HG02759 (cell line): Measurements from ENCODE around the gene OR4D2.

Experiments used
- ATAC-seq: cut with Tn5 transposase; IDR thresholded peaks from one replicate; pipeline ENCODE4 v1.9.1; 2021; ENCODE audit warnings: mild to moderate bottlenecking, moderate library complexity; ENCODE audit not compliant: unreplicated experiment

The OR4D2 gene

DNA sequence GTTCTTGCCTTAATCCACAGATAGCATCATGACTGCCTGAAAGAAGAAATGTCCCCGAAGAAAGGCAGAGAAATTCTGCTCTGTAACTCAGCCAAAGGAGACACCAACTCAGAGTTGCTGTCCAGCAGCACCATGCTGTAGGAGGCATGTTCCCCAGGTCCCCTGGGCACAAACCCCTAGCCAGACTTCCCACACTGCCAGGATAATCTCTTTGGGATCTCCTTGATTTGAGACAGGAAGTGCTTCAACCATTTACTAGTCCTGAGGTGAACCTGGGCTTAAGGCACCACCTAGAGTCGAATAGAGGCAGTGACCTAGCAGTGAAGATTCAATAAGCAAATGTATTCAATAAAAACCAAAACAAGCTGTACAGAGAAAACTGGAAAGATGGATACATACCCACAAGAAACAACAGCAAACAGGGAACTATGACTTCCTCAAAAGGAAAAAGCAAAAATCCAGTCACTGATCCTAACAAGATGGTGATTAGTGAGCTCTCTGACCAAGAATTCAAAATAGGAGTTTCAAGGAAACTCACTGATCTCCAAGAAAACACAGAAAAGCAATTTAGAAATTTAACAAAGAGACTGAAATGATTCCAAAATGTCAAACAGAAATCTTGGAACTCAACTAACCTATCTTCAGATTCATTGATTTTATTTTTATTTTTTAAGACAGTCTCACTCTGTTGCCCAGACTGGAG, 5.7 kb downstream of the OR4D2 start:
- ATAC-seq = no peak

GRCh38 chr17:58174871-58175270, 8.1 kb downstream of the OR4D2 start:
- no peak for ATAC-seq

GRCh38 chr17:58176200-58176599, 9.4 kb downstream of the OR4D2 start:
- no peak for ATAC-seq

DNA sequence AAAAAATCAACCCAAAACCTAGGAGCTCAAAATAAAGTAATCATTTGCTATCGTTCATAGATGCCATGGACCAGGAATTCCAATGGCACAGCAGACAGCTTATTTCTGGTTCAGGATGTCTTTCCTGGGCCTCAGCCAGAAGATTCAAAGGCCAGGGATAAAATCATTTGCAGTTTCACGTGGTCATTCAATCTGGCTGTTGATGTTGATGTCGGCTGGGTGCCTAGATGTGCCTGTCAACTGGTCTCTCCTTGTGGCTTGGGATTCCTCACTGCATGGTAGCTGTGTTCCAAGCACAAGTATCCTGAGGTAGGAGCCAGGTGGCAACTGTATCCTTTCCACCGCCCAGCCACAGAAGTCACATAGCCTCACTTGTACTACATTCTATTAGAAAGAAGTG, 15.0 kb downstream of the OR4D2 start:
- ATAC-seq = no peak

DNA sequence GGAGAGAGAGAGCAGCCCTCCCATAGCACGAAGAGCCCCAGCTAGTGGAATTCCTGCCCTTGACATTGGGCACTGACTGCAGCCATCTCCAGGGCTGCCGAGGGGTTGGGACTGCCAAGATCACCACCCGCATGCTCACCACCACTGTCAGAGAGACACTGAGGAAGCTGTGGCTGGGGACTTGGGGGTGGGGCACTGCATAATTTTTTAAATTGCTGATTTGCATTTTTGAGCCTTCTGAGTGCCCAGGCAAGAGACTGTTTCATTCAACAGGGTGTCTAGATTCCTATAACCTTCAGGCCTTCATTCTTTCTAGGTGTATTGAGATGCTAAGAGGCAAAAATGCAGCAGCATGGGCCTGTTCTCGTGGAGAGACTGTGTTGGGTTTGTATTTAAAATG, 16.7 kb downstream of the OR4D2 start:
- ATAC-seq = no peak

DNA sequence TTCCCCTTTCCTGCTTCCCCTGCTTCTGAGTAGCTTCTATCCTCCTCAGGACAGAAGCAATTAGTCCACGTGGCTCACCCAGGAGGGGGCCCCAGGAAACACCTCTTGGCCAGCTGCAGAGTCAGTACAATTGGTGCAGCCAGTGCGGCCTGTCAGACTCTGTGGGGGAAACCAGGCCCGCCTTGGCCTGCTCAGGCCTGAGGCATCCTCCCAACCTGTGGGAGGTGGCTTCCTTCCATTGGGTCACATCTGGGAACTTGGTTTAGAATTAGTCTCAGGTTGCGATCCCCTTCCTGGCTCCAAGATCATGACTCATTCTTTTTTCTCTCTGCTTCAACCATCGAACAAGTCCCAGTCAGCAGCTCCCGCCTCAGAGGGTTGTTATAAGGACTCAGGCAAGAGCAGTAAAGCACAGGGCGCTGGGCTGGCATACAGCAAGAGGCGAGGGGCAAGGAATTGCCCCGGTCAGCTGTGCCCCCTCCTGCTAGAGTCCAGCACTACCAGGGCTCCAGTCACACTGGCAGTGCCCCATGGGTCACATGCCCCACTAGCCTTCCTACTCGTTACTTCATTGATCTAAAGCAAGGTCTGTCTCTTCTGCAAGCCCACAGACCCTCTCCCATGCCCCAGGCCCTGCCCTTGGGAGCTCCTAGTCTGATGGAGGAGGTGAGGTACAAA, 17.7 kb downstream of the OR4D2 start:
- ATAC-seq = no peak

- no peak for ATAC-seq
These were observed 18.4 kb downstream of the OR4D2 start for GRCh38 chr17:58184986-58185761.

DNA sequence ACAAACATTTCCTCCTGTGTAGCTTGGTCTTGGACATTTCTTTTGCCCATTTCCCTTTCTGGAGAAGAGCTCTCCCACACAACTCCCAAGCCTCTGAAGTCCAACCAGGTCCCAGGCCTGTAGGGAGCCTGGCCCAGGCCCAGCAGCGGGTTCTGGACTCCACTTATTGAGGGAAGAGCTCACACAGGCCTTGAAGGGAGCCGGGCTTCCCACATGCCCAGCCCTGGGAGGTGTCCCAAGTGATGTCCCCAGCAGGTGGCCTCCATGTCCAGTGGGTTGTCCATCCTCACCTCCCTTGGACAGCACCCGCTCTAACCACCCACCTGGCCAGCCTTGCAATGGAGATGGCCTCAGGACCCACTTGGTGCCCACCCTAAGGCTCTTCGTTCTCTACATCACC, 19.8 kb downstream of the OR4D2 start:
- ATAC-seq = no peak

GRCh38 chr17:58187063-58187462, 20.3 kb downstream of the OR4D2 start:
- ATAC-seq = no peak

DNA sequence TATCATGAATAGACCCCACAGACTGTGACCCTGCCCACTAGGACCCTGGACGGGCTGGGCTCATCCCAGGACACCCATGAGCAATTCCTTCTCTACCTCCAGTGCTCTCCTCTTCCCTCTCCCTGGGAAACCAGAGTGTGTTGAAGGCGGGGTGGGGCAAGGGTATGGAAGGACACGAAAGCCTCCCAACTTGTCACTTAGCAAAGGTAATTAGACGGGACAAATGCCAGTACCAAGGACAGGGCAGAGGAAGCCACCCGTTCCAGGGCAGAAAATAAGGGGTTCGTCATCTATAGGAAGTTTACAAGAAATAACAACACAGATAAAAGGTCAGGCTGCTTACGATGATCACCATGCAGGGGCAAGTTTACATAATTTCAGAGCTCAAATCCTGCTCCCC, 20.9 kb downstream of the OR4D2 start:
- no peak for ATAC-seq

DNA sequence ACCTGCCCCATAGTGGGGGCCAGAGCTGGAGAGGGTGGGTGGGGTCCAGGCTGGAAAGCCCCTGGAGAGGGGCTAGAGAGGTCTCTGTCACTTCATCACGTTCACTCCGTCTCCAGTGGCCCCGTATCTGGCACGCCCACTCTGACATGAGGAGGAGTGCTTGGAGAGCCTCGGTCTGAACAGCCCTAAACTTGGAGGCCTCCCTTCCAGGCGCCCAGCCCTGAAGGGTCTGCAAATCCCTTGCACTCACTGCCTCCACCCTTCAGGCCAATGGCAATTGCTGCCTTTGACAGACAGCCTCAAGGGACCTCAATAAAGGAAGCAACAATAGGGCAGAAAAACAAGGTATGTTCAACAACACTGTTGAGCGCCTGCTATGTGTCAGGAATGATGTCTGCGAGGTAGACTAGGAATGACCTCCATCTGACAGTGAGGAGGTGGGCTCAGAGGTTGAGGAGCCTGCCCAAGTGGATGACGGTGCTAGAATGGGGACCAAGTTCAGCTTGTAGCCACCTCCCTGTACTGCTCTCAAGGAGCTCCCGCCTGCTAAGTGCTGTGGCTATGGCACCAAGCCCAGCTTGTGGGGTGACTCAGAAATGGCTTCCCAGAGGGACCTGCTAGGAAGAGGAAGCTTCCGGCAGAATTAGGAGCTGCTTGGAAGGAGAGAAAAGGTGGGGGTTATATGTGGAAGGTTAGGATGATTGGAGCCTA, 22.8 kb downstream of the OR4D2 start:
- ATAC-seq = no peak

DNA sequence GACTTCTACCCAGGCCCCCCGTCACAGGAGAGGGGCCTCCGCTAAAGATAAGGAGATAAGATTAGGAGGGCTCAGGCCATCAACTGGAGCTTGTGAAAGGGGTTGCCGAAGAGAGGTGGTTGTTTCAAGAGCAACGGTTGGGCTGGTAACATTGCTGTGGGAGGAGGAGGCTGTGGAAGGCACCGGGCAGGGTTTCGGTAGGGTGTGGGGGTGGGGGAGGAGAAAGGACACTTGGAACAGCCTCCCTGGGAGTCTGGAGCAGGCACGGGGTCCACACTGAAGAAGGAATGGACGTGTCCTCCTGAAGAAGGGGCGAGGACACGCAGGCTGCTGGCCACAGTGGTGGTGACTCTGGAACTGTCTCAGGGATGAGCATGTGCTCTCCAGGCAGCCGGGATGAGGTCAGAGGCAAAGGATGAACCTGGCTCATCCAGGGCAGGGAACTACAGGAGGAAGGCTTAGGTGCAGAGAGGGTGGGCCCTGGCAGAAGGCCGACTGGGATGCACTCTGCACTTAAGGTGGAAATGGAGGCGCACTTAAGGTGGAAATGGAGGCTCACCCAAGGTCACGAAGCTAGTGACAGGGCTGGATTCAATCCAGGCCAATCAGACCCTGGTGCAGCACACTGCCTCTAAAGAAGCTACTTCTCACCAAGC, 24.6 kb downstream of the OR4D2 start:
- ATAC-seq = no peak

DNA sequence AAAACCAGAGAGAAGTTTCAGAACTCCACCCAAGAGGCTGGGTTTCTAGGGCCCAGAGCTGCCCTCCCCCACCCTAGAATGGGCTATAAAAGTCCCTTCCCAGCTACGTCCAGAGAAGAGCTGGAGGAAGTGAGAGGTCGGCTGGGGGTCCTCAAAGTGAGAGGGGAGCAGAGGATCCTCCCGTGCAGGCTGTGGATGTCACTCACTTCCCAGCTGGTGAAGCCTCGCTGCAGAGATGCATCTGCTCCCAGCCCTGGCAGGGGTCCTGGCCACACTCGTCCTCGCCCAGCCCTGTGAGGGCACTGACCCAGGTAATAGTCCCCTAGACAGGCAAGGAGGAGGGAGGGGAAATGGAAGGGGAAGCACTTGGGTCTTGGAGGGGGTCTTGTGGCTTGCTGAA, 25.8 kb downstream of the OR4D2 start, which contains the start of gene EPX:
TSS of gene EPX (plus strand) at position 115 of the 400 bp plus-strand sequence. CDS start at position 236, 121 bp downstream.
- no peak for ATAC-seq

DNA sequence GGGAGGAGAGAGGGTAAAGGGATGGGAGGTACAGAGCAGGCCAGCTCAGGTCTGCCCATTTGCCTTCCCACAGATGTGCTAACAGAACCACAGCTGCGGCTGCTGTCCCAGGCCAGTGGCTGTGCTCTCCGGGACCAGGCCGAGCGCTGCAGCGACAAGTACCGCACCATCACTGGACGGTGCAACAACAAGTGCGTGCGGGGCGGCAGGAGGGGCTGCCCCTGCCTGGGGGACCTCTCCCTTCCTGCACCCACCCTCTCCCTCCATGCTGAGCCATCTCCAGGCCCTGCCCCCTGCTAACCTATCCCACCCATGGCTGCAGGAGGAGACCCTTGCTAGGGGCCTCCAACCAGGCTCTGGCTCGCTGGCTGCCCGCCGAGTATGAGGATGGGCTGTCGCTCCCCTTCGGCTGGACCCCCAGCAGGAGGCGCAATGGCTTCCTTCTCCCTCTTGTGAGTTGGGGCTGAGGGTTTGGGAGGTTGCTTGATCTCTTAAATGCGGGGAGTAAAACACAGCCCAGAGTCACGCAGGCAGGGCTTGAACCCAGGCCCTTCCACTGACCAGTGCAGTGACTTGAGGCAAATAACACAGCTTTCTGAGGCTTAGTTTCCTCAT, 27.0 kb downstream of the OR4D2 start:
- ATAC-seq = no peak

GRCh38 chr17:58195518-58196123, 28.8 kb downstream of the OR4D2 start:
- no peak for ATAC-seq

DNA sequence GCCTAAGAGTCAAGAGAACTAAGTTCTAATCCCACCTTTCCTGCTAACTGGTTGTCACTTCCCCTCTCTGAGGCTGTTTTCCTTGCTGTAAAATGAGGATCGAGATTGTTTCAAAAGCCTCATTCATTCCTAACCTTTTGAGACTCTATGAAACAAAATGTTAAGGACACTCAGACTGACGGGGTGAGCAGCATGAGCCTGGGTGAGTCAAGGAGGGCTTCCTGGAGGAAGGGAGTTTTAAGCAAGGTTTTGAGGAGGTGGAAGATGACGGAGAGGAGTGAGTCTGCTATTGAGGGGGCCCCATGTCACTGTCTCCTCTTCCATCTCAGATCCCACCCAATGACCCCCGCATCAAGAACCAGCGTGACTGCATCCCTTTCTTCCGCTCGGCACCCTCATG, 29.8 kb downstream of the OR4D2 start:
- ATAC-seq = no peak

GRCh38 chr17:58200024-58200633, 33.3 kb downstream of the OR4D2 start:
- peak; percentile 47 for ATAC-seq

DNA sequence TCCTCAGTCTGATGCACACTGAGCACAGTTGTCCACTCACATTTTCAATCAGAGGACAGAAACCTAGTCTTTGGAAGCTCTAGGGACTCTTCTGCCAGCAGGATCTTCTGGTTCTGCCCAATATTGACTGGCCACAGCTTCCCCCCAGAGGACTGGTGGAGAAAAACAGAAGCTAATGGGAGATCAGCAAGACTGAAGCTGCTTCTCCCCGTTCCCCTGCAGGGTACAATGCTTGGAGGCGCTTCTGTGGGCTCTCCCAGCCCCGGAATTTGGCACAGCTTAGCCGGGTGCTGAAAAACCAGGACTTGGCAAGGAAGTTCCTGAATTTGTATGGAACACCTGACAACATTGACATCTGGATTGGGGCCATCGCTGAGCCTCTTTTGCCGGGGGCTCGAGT, 36.1 kb downstream of the OR4D2 start:
- ATAC-seq = no peak

DNA sequence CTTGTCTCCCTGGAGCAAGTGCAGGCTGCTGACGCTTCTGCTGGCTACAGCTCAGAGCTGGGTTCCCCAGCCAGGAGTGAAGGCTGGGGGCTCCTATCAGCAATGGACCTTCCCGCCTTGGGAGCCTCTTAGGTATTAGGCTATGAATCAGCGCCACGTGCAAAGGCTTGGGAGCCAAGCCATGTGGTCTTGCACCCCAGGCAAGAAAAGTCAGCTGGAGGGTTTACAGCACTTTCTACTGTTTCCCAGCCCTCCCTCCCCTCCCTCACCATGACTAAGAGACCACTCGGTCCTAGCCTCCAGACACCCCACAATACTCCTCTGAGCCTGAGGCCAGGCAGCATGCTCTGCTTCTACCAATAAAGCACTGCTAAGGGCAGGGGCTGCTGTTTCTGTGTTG, 38.0 kb downstream of the OR4D2 start:
- ATAC-seq = no peak
